T-helper 2 cell treated with Interferon-gamma antibody and Interleukin-4, amounts not matched to agents 5 μg/mL and 100 μg/mL, for 36 hours (primary cell): Measurements from ENCODE around the gene CRB3.
"Not testable (repeated sequence)": the region's sequence is repeated elsewhere in the genome, so short reads cannot be mapped to it uniquely, and the experiment has no call there.

ENCODE experiments used
- DNase-seq: peaks from one replicate; pipeline ENCODE4 v3.0.0; 2021; ENCODE audit warnings: low spot score
- H3K27ac Mint-ChIP-seq: one replicate; pipeline ENCODE4 v1.8.0; 2021; ENCODE audit warnings: mild to moderate bottlenecking, mixed read lengths
- H3K27me3 Mint-ChIP-seq: one replicate; pipeline ENCODE4 v1.8.0; 2021; ENCODE audit warnings: low read depth, mixed read lengths
- H3K36me3 Mint-ChIP-seq: one replicate; pipeline ENCODE4 v1.8.0; 2021; ENCODE audit warnings: low read depth, mixed read lengths
- H3K4me1 Mint-ChIP-seq: one replicate; pipeline ENCODE4 v1.8.0; 2021; ENCODE audit warnings: low read depth, mixed read lengths
- H3K4me3 Mint-ChIP-seq: one replicate; pipeline ENCODE4 v1.8.0; 2022; ENCODE audit warnings: mild to moderate bottlenecking, moderate library complexity, mixed read lengths
- H3K9me3 Mint-ChIP-seq: one replicate; pipeline ENCODE4 v1.8.0; 2021; ENCODE audit warnings: mixed read lengths

Gene CRB3

DNA sequence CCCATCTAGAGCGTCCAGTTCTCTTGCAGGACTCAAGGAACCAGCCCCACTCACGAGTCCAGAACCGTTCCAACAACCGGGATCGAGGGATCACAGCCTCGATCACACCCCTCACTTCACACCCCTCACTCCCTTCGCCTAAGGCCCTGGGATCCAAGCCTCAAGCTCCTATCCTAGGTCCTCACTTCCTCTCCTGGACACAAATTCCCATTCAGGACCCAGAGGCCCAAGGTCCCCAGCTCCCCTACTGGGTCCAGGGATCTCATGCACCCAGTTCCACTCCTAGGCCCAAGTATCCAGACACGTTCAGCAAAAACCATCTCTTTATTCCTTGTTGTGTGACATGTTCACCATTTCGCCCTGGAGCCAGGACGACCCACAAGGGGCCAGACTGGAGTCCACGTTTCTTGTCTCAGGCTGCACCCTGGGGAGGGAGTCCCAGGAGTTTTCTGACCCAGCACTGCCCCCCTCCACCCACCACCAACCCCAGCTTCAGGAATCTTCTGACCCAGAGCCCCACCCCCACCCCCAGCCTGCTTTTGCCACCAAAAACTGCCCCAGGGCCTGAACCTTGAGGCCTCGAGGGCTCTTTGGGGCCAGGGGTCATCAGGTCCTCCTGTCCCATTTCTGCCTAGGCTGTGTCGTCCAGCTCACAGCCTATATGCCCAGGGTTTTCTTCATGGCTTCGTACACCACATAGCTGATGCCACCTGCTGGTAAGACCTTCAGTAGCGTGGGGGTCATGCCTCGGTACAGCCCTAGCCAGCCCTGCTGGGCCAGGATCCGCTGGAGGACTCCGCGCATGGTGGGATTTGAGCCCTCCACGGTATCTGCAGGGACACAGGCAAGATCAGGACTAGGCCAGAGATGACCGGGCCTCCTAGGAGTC, 38.1 kb upstream of the CRB3 start:
- Mint-ChIP-seq H3K27me3 (no peaks in the 10 kb centered on the region), H3K27ac (peak overlapping the region; percentile 87), H3K4me1 (peaks cover 22% of the 10 kb centered on the region), H3K36me3 (peaks cover 17% of the 10 kb centered on the region), H3K9me3 (peaks cover 3% of the 10 kb centered on the region), H3K4me3 (peak overlapping the region; percentile 75)
- no peak for DNase-seq

DNA sequence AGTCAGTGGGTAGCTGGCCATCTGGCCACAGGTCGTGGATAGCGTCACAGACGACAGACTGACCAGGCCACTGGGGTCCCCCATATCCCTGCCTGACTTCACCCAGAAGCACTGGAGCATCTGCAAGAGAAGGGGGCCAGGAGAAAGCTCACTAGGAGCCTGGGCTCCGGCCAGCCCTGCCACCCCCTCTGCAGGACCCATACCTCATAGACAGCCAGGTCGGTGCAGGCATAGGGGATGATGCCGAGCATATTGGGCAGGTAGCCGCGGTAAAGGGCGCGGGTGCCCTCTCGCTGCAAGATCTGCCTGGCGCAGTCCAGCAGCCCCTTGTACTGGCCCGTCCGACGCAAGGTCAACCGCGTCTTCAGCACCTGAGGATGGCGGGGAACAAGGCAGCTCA, 36.9 kb upstream of the CRB3 start:
- H3K27ac Mint-ChIP-seq: no peak overlapping the region
- DNase-seq: no peak
- peaks cover 3% of the 10 kb centered on the region for H3K9me3 Mint-ChIP-seq
- H3K36me3 Mint-ChIP-seq: peaks cover 12% of the 10 kb centered on the region
- peaks cover 21% of the 10 kb centered on the region for H3K4me1 Mint-ChIP-seq
- no peaks in the 10 kb centered on the region for H3K27me3 Mint-ChIP-seq
- no peak overlapping the region for H3K4me3 Mint-ChIP-seq

DNA sequence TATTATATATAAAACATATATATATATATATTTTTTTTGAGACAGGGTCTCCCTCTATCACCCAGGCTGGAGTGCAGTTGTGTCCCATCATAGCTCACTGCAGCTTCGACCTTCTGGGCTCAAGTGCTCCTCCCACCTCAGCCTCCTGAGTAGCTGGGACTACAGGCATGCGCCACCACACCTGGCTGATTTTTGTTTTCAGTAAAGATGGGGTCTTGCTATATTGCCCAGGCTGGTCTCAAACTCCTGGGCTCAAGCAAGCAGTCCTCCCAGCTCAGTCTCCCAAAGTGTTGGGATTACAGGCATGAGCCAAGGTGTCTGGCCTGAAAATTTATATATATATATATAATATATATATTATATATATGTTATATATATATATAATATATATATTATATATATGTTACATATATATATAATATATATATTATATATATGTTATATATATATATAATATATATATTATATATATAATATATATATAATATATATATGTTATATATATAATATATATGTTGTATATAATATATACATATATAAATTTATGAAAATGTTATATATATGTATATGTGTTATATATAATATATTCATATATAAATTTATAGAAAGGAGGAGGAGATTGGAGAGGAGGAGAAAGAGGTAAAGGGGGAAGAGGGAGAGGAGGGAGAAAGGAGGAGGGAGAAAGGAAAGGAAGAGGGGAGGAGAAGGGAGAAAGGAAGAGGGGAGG, 35.2 kb upstream of the CRB3 start:
- not testable (repeated sequence) for H3K4me3 Mint-ChIP-seq, H3K9me3 Mint-ChIP-seq, DNase-seq, H3K4me1 Mint-ChIP-seq, H3K36me3 Mint-ChIP-seq, H3K27me3 Mint-ChIP-seq, H3K27ac Mint-ChIP-seq

DNA sequence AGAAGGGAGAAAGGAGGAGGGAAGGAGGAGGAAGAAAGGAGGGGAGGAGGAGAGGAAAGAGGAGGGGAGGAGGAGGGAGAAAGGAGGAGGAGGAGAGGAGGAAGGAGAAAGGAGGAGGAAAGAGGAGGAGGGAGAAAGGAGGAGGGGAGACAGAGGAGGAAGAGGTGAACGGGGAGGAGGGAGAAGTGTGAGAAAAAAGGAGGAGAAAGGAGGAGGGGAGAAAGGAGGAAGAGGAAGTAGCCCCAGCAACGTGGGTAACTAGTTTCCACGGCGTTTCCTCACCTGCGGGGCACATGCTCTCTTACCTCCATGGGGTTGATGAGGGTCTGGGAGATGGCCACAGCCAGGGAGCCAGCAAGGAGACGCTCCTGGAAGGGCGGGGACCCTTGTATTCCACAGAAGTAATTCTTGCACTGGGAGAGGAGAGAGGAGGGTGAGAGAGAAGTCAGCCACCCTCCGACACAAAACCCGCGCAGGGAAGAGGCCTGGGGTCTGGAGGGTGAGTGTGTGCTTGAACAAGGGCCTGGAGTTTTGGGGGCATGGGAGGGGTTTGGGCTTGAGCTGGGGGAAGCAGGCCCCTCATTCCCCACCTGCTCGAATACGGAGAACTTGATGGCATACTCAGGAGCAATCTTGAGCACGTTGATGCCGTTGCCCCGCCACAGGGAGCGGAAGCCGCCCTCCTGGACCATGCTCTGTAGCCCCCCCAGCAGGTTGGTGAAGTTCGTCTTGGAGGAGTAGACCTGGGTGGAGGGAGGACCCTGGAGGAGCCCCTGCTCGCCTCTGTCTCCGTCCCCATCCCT, 34.5 kb upstream of the CRB3 start:
- H3K9me3 Mint-ChIP-seq: peaks cover 3% of the 10 kb centered on the region
- no peaks in the 10 kb centered on the region for H3K27me3 Mint-ChIP-seq
- H3K27ac Mint-ChIP-seq: no peak overlapping the region
- H3K4me3 Mint-ChIP-seq: peak overlapping the region; percentile 11
- DNase-seq: no peak
- peaks cover 8% of the 10 kb centered on the region for H3K4me1 Mint-ChIP-seq
- H3K36me3 Mint-ChIP-seq: no peaks in the 10 kb centered on the region

DNA sequence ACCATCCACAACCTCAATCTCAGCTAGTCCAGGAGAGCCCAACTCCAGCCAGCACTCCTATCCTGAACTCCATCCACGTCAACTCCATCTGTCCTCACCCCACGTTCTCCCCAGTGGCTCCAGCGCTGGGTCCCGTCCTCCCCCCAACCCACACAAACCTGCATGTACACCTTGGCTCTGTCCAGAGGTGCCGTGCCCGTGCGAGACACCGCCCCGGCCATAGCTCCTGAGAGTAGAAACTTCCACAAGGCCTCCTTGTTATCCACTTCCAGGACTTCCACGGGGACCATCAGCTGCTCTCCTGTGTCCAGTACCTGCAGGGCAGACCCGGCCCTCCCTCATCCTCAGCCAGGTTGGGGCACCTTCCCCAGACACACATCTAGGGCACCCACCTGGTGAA, 32.2 kb upstream of the CRB3 start:
- no peak overlapping the region for H3K27ac Mint-ChIP-seq
- H3K4me1 Mint-ChIP-seq: peaks cover 4% of the 10 kb centered on the region
- H3K27me3 Mint-ChIP-seq: no peaks in the 10 kb centered on the region
- H3K36me3 Mint-ChIP-seq: no peaks in the 10 kb centered on the region
- DNase-seq: no peak
- no peak overlapping the region for H3K4me3 Mint-ChIP-seq
- H3K9me3 Mint-ChIP-seq: no peaks in the 10 kb centered on the region

DNA sequence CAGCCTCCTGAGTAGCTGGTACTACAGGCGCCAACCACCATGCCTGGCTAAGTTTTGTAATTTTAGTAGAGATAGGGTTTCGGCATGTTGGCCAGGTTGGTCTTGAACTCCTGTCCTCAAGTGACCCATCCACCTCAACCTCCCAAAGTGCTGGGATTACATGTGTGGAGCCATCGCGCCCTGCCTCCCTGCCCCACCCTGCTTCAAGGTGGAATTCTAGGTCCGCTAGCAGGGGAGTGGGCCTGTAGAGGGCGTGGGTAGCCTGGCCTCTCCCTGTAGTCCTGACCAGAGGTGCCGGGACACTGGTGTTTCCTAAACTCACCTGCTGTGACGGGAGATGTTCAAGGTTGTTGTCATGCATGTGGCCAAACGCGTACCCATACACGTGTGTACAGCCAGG, 30.9 kb upstream of the CRB3 start:
- no peaks in the 10 kb centered on the region for H3K9me3 Mint-ChIP-seq
- no peak overlapping the region for H3K4me3 Mint-ChIP-seq

DNA sequence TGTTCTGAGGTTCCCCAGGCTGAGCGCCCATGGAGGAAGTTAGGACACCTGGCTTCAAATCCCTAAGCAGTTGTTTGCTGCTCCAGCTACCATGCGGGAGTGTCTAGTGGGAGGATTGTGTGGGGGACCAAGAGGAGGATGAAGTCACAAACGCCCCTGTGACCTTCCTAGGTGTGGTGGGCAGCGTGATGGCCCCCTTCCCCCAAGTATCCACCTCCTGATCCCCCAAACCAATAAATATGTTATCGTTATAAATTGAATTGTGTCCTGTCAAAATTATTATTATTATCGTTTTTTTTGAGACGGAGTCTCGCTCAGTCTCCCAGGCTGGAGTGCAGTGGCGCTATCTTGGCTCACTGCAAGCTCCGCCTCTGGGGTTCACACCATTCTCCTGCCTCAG, 30.4 kb upstream of the CRB3 start, which contains the start of gene SLC25A41:
Gene SLC25A41 (minus strand): TSS at position 101 of the 400 bp plus-strand sequence. CDS start 70 bp downstream, at position 31.
- Mint-ChIP-seq H3K27ac (no peak within 1 kb of the TSS), H3K36me3 (no peaks in the 10 kb centered on the region), H3K4me1 (peaks cover 4% of the 10 kb centered on the region), H3K4me3 (no peak within 1 kb of the TSS), H3K27me3 (no peaks in the 10 kb centered on the region), H3K9me3 (no peaks in the 10 kb centered on the region)
- DNase-seq: no peak

More for the DNA sequence above, 30.9 kb upstream of the CRB3 start:
- H3K27me3 Mint-ChIP-seq: no peaks in the 10 kb centered on the region
- H3K27ac Mint-ChIP-seq: no peak overlapping the region
- no peak for DNase-seq
- no peaks in the 10 kb centered on the region for H3K36me3 Mint-ChIP-seq
- peaks cover 4% of the 10 kb centered on the region for H3K4me1 Mint-ChIP-seq

DNA sequence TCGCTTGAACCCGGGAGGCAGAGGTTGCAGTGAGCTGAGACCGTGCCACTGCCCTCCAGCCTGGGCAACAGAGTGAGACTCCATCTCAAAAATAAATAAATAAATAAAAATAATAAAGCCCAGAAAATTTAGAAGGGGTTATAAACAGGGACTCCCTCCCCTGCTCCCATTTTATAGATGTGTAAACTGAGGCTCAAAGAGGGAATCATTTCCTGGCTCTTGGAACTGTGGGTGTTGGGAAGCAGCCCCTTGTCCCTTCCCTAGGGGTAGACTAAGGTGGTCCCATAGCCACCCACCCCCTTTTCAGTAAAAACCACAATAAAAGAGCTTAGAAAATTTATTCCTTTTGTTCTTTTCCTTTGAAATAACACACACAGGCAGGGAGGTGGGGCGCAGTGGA, 24.3 kb upstream of the CRB3 start:
- H3K27me3 Mint-ChIP-seq: no peaks in the 10 kb centered on the region
- peaks cover 4% of the 10 kb centered on the region for H3K4me1 Mint-ChIP-seq
- H3K4me3 Mint-ChIP-seq: no peak overlapping the region
- no peak for DNase-seq
- H3K36me3 Mint-ChIP-seq: no peaks in the 10 kb centered on the region
- no peaks in the 10 kb centered on the region for H3K9me3 Mint-ChIP-seq
- H3K27ac Mint-ChIP-seq: no peak overlapping the region

DNA sequence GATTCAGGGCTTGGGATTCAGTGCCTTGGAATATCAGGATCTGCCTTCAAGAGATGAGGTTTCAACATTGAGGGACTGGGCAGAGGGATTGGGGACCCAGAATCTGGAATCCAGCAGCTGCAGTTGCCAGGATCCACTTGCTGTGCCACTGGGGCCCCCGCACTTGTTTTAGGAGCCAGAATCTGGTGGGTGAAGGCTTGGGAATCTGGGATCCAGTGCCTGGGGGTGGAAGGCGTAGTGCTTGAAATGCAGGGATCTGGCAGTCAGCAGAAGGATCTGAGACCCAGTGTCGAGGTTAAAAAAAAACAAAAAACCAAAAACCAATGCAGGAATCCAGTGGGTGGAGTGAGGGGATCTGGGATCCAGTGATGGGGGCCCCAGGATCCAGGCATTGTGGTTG, 23.2 kb upstream of the CRB3 start:
- Mint-ChIP-seq H3K9me3 (no peaks in the 10 kb centered on the region), H3K4me3 (no peak overlapping the region), H3K27ac (no peak overlapping the region), H3K4me1 (peaks cover 4% of the 10 kb centered on the region), H3K36me3 (no peaks in the 10 kb centered on the region), H3K27me3 (no peaks in the 10 kb centered on the region)
- no peak for DNase-seq

DNA sequence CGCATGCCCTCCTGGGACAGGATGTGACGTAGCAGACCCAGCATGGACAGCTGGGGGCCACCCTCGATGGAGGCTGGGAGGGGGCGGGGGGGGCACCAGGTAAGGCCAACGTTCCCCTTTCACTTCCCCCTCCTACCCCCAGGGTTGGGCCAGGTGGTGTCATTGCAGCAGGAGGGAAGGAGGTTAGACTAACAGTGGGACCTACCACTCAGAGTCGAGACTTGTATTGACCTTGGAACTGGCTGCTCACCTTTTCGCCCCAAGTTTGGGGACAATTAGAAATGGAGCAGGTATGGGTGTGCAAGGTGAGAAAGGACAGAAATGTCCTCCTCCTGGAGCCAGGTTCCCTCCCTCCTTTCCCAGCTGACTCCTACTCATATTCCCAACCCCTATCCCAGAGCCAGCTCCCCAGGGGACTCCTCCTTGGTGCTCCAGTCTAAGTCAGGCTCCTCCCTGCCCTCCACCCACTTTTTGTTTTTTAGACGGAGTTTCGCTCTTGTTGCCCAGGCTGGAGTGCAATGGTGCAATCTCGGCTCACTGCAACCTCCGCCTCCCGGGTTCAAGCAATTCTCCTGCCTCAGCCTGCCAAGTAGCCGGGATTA, 21.9 kb upstream of the CRB3 start:
- DNase-seq: no peak
- H3K4me3 Mint-ChIP-seq: no peak overlapping the region
- H3K27me3 Mint-ChIP-seq: no peaks in the 10 kb centered on the region
- no peaks in the 10 kb centered on the region for H3K9me3 Mint-ChIP-seq
- H3K27ac Mint-ChIP-seq: no peak overlapping the region
- no peaks in the 10 kb centered on the region for H3K4me1 Mint-ChIP-seq
- peaks cover 6% of the 10 kb centered on the region for H3K36me3 Mint-ChIP-seq

DNA sequence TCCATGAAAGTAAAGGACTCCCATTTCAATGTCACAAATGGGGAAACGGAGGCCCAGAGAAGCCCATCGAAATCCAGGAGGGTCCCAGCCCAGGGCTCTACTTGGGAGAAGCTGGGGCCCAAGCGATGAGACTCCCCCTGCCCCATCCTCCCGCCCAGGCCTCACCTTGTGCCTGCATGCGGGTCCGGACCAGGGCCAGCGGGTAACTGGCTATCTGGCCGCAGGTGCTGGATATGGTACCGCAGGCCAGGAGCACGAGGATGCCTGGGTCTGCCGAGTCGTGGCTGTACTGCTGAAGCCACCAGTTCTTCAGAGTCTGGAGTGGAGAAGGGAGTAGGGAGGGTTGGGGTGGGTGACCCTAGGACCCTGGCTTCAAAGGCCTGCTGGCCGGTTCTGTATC, 20.1 kb upstream of the CRB3 start:
- H3K36me3 Mint-ChIP-seq: peaks cover 6% of the 10 kb centered on the region
- no peaks in the 10 kb centered on the region for H3K9me3 Mint-ChIP-seq
- H3K27me3 Mint-ChIP-seq: no peaks in the 10 kb centered on the region
- no peaks in the 10 kb centered on the region for H3K4me1 Mint-ChIP-seq
- H3K4me3 Mint-ChIP-seq: no peak overlapping the region
- no peak overlapping the region for H3K27ac Mint-ChIP-seq
- no peak for DNase-seq

DNA sequence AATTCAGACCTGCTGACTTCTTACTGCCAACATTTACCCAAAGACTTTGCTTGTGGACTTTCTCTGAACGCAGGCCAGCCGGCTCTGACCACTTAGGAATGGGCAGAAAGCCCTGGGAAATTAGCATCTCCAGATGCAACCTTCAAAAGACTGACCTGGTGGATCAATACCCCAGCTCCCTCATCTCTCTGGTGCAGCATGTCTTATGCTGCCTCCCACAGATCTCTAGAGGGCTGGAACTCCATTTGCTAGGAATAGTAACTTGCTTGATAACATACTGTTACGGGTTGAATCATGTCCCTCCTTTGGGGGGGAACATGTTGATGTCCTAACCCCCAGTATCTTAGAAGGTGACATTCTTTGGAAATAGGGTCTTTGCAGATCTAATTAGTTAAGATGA, 17.6 kb upstream of the CRB3 start:
- H3K27ac Mint-ChIP-seq: no peak overlapping the region
- H3K4me1 Mint-ChIP-seq: no peaks in the 10 kb centered on the region
- peaks cover 9% of the 10 kb centered on the region for H3K36me3 Mint-ChIP-seq
- H3K27me3 Mint-ChIP-seq: no peaks in the 10 kb centered on the region
- H3K9me3 Mint-ChIP-seq: no peaks in the 10 kb centered on the region
- no peak for DNase-seq
- H3K4me3 Mint-ChIP-seq: no peak overlapping the region

DNA sequence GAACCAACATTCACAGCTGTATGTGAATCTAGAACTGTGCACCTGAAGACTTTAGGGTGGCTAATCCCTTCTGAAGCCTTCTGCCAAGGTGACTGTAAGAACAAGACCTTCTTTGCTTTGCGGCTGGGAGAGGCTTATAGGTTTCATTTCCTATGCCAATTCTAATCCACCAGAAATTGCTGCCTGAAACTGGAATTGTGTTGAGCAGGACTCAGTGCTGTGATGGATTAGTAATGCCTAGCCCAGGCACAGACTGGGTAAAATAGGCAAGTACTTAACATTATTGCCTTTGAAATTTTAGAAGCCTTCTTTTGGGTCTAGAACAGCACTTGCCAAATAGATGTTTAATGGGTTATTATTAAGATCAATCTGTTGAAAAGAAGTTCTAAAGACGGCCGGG, 16.0 kb upstream of the CRB3 start:
- no peaks in the 10 kb centered on the region for H3K9me3 Mint-ChIP-seq
- no peak overlapping the region for H3K4me3 Mint-ChIP-seq
- no peak overlapping the region for H3K27ac Mint-ChIP-seq
- DNase-seq: no peak
- no peaks in the 10 kb centered on the region for H3K27me3 Mint-ChIP-seq
- H3K4me1 Mint-ChIP-seq: no peaks in the 10 kb centered on the region
- peaks cover 20% of the 10 kb centered on the region for H3K36me3 Mint-ChIP-seq
